H1 (cell line): Measurements from ENCODE around the gene MAGOH. TPM values are rescaled to one million over a fixed set of nuclear protein-coding genes. Genes with fewer than 3 reads are reported as not detected.

Source experiments
- SUZ12 ChIP-seq: fragments of 200-600 bp; sonication (generic); IDR thresholded peaks from 2 replicates; pipeline ENCODE4 v1.6.1; 2012; ENCODE audit warnings: mild to moderate bottlenecking, inconsistent platforms, low read length, moderate library complexity, mixed read lengths
- polyA plus RNA-seq, 7 experiments: library from polyadenylated mRNA; depleted of rRNA in 3 of 7; stranded (reverse) in 5 of 7; unstranded in 2 of 7; fragments of >200 nt in 5 of 7; fragments of 200-250 nt in 2 of 7; gene quantifications; 1 replicate in 5 of 7; 2 replicates in 1 of 7; 4 replicates in 1 of 7; pipeline versions ENCODE4 v1.2.1 to v1.2.3, GENCODE V29; 2011 to 2013; ENCODE audit warnings: missing spikeins in 2 of 7, mixed read lengths in 2 of 7
- total RNA-seq: library from RNA; stranded (reverse); fragmentation: NEBNext Ultra II Directional; extraction: Animal tissue kit (Norgen Biotek cat#: 25700); gene quantifications from 2 replicates; pipeline ENCODE4 v1.2.1, GENCODE V29; 2021

Gene MAGOH
- total and polyA plus RNA-seq, 2 of the 8 experiments (the other 6 are each of a cell fraction or from before 2014, with no cell fraction given), result 46.9 to 74.3 TPM

- TF ChIP-seq SUZ12, result no peak
These were observed 12.0 kb upstream of the MAGOH start (continued) for GRCh38 chr1:53250325-53250724.
